Breast epithelium (tissue), 3 donors: ENCODE measurements around the gene AHCYL2.

Experiments
- CTCF ChIP-seq, 3 donors: fragments of 450-650 bp; IDR thresholded peaks; one replicate each; pipeline ENCODE4 v1.5.1; 2016 to 2017; ENCODE audit warnings: antibody characterized with exemption in 3 of 3, mild to moderate bottlenecking in 3 of 3, moderate library complexity in 3 of 3
- POLR2A ChIP-seq: fragments of 450-650 bp; IDR thresholded peaks from one replicate; pipeline ENCODE4 v1.6.1; 2016; ENCODE audit warnings: antibody characterized with exemption, mild to moderate bottlenecking, moderate library complexity
- POLR2AphosphoS5 ChIP-seq, 3 donors: sonication (generic); formaldehyde crosslinking; IDR thresholded peaks; one replicate each; pipeline ENCODE4 v1.6.1; 2017; ENCODE audit warnings: antibody characterized with exemption in 3 of 3

DNA sequence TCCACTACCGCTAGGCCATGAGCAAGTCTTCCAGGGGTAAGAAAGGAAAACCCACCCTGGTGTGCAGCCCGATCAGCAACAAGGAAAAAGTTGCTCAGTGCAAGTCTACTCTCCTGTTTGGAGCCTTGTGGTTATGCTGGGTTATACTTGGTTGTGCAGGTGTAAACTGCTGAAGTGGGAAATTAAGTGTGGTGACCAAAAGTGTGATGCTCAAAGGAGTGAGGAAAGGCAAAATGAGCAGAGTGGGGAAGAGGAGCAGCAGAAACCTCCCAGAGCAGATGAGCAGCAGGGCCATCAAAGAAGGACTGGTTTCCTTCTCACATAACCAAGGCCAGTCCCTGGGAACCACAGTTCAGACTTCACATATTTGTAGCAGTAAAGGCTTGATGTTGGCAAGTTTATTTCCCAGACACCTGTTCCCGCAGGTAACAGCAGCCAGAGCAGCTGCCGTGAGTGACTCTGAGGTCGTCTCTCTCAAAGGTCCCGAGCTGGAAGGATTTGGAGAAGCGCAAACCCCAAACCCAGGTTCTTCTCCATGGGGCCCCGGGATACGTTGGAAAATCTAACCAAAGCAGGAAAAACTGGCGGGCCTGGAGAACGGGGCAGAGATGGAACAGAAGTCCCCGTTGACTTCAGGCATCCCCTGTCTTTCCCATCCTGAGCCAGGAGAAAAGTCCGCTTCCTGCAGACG is 37.0 kb upstream of the AHCYL2 start:
- TF ChIP-seq CTCF (IDR thresholded peaks at IDR 0.05) (no peak), POLR2A (no peak), POLR2AphosphoS5 (IDR thresholded peaks at IDR 0.05) (no peak)
